SK-N-SH treated with all-trans-retinoic acid at 6 μM for 48 hours (cell line): ENCODE measurements around the gene OSM.

Experiments used
- ATAC-seq: fragments of 200-7000 bp; cut with Tn5 transposase; 3 replicates; pipeline ENCODE4 v1.9.1; 2020; ENCODE audit warnings: mild to moderate bottlenecking, moderate library complexity
- ARNTL ChIP-seq: fragments of 450-650 bp; formaldehyde crosslinking; IDR thresholded peaks from 2 replicates; pipeline ENCODE4 v1.5.0; 2020; ENCODE audit warnings: low read depth, mild to moderate bottlenecking, moderate library complexity, borderline replicate concordance
- CREB5 ChIP-seq: fragments of 250-450 bp; sonication (Bioruptor Pico); IDR thresholded peaks from 2 replicates; pipeline ENCODE4 v1.5.1; 2020; ENCODE audit warnings: low read depth, mild to moderate bottlenecking, moderate library complexity
- CSDC2 ChIP-seq: fragments of 250-450 bp; sonication (Bioruptor Pico); IDR thresholded peaks from 2 replicates; pipeline ENCODE4 v1.5.0; 2020; ENCODE audit warnings: mild to moderate bottlenecking, moderate library complexity
- CSRNP3 ChIP-seq: fragments of 250-450 bp; sonication (Bioruptor Pico); IDR thresholded peaks from 2 replicates; pipeline ENCODE4 v1.5.1; 2021; ENCODE audit warnings: mild to moderate bottlenecking, moderate library complexity
- ESRRG ChIP-seq: fragments of 250-450 bp; sonication (Bioruptor Pico); IDR thresholded peaks from 2 replicates; pipeline ENCODE4 v1.6.1; 2021; ENCODE audit warnings: mild to moderate bottlenecking
- ISL1 ChIP-seq: fragments of 250-450 bp; sonication (Bioruptor Pico); IDR thresholded peaks from 2 replicates; pipeline ENCODE4 v2.1.2; 2022; ENCODE audit warnings: mild to moderate bottlenecking, moderate library complexity
- OSR1 ChIP-seq: fragments of 250-450 bp; sonication (Bioruptor Pico); IDR thresholded peaks from 2 replicates; pipeline ENCODE4 v1.8.0; 2022; ENCODE audit warnings: moderate library complexity, mild to moderate bottlenecking, inconsistent platforms
- PATZ1 ChIP-seq: fragments of 250-450 bp; sonication (Bioruptor Pico); IDR thresholded peaks from 2 replicates; pipeline ENCODE4 v1.8.0; 2020; ENCODE audit warnings: mild to moderate bottlenecking, moderate library complexity, borderline replicate concordance
- PPARA ChIP-seq: fragments of 250-450 bp; sonication (Bioruptor Pico); IDR thresholded peaks from 2 replicates; pipeline ENCODE4 v1.5.0; 2020; ENCODE audit warnings: mild to moderate bottlenecking, borderline replicate concordance
- RARB ChIP-seq: fragments of 250-450 bp; sonication (Bioruptor Pico); IDR thresholded peaks from 2 replicates; pipeline ENCODE4 v1.8.0; 2021; ENCODE audit warnings: mild to moderate bottlenecking, moderate library complexity
- TCF4 ChIP-seq: fragments of 250-450 bp; sonication (Bioruptor Pico); IDR thresholded peaks from 2 replicates; pipeline ENCODE4 v1.8.0; 2021; ENCODE audit warnings: mild to moderate bottlenecking, moderate library complexity, borderline replicate concordance
- TOX ChIP-seq: fragments of 250-450 bp; sonication (Bioruptor Pico); IDR thresholded peaks from 2 replicates; pipeline ENCODE4 v1.8.0; 2021; ENCODE audit warnings: mild to moderate bottlenecking, moderate library complexity, borderline replicate concordance
- TSHZ2 ChIP-seq: fragments of 250-450 bp; sonication (Bioruptor Pico); IDR thresholded peaks from 2 replicates; pipeline ENCODE4 v1.5.0; 2020; ENCODE audit warnings: mild to moderate bottlenecking, moderate library complexity
- ZC3H10 ChIP-seq: fragments of 250-450 bp; sonication (Bioruptor Pico); IDR thresholded peaks from 2 replicates; pipeline ENCODE4 v1.5.1; 2021; ENCODE audit warnings: mild to moderate bottlenecking, moderate library complexity
- ZNF565 ChIP-seq: fragments of 450-650 bp; formaldehyde crosslinking; conservative IDR thresholded peaks from 2 replicates; pipeline ENCODE4 v1.5.0; 2020; ENCODE audit warnings: low read depth, mild to moderate bottlenecking, moderate library complexity
- ZNF70 ChIP-seq: fragments of 450-650 bp; formaldehyde crosslinking; IDR thresholded peaks from 2 replicates; pipeline ENCODE4 v1.5.0; 2020; ENCODE audit warnings: mild to moderate bottlenecking, moderate library complexity
- ZNF8 ChIP-seq: fragments of 450-650 bp; formaldehyde crosslinking; IDR thresholded peaks from 2 replicates; pipeline ENCODE4 v1.5.0; 2020; ENCODE audit warnings: mild to moderate bottlenecking, moderate library complexity
- TF ChIP-seq, protein P1 (sequence below): fragments of 250-450 bp; sonication (Bioruptor Pico); IDR thresholded peaks from 2 replicates; pipeline ENCODE4 v1.8.0; 2021; ENCODE audit warnings: low read depth, mild to moderate bottlenecking, moderate library complexity, borderline replicate concordance

The OSM gene

DNA sequence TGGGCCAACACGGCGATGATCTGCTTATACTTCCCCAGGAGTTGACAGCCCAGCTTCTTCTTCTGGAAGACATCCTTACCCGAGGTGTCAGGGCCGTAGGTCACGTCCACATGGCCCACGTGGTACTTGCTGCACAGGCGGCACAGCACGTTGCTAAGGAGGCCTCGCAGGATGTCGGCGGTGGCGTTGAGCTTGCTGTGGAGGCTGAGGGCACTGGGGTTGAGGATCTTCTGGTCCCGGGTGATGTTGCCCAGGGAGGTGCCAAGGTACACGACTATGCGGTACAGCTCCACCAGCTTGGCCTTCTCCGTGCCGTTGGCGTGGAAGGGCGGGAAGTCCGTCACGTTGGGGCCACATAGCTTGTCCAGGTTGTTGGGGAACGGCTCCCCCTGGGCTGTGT is 23.0 kb downstream of the OSM start:
- ATAC-seq = no peak
- TF ChIP-seq ZNF8 (CRISPR knock-in tag) = no peak
- TF ChIP-seq ESRRG (CRISPR knock-in tag) = no peak
- no peak for TF ChIP-seq PATZ1 (CRISPR knock-in tag)
- TF ChIP-seq ARNTL (CRISPR knock-in tag) = no peak
- TF ChIP-seq TCF4 (CRISPR knock-in tag) = no peak
- TF ChIP-seq, all 23 proteins: peak for 0

GRCh38 chr22:30241576-30242371 is 24.9 kb downstream of the OSM start:
- ATAC-seq = no peak
- TF ChIP-seq CREB5 (CRISPR knock-in tag) (no peak), TSHZ2 (CRISPR knock-in tag) (no peak), TOX (CRISPR knock-in tag) (no peak), PATZ1 (CRISPR knock-in tag) (no peak), ZC3H10 (no peak), ESRRG (CRISPR knock-in tag) (no peak), ZNF70 (CRISPR knock-in tag) (no peak), ARNTL (CRISPR knock-in tag) (no peak), RARB (CRISPR knock-in tag) (no peak), OSR1 (CRISPR knock-in tag) (no peak), CSRNP3 (CRISPR knock-in tag) (no peak), TCF4 (CRISPR knock-in tag) (no peak), PPARA (no peak), ISL1 (CRISPR knock-in tag) (no peak), ZNF565 (CRISPR knock-in tag) (no peak)

- ATAC-seq = no peak
- no peak for TF ChIP-seq CREB5 (CRISPR knock-in tag)
- TF ChIP-seq ISL1 (CRISPR knock-in tag) = no peak
- TF ChIP-seq ZNF70 (CRISPR knock-in tag) = no peak
- no peak for TF ChIP-seq OSR1 (CRISPR knock-in tag)
- no peak for TF ChIP-seq TOX (CRISPR knock-in tag)
- no peak for TF ChIP-seq CSDC2
- TF ChIP-seq ZC3H10 = no peak
- TF ChIP-seq PPARA = no peak
- TF ChIP-seq, protein P1, sequence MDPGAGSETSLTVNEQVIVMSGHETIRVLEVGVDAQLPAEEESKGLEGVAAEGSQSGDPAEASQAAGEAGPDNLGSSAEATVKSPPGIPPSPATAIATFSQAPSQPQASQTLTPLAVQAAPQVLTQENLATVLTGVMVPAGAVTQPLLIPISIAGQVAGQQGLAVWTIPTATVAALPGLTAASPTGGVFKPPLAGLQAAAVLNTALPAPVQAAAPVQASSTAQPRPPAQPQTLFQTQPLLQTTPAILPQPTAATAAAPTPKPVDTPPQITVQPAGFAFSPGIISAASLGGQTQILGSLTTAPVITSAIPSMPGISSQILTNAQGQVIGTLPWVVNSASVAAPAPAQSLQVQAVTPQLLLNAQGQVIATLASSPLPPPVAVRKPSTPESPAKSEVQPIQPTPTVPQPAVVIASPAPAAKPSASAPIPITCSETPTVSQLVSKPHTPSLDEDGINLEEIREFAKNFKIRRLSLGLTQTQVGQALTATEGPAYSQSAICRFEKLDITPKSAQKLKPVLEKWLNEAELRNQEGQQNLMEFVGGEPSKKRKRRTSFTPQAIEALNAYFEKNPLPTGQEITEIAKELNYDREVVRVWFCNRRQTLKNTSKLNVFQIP (CRISPR knock-in tag) = no peak
- TF ChIP-seq TSHZ2 (CRISPR knock-in tag) = no peak
These were observed 25.9 kb downstream of the OSM start for GRCh38 chr22:30240541-30241417.
